ENCODE measurements around the gene ADGRG3. TPM values are rescaled to one million over a fixed set of nuclear protein-coding genes. Genes with fewer than 3 reads are reported as not detected.

Gene ADGRG3
- total and polyA plus RNA-seq, 9 of the 15 experiments (the other 6 are each of a cell fraction or from before 2014, with no cell fraction given) = 0.09 to 0.52 (median 0.14) TPM; not detected in 3

GRCh38 chr16:57720142-57720575 is 52.1 kb downstream of the ADGRG3 start (continued):
- TF ChIP-seq RNF219 (CRISPR knock-in tag; IDR thresholded peaks at IDR 0.05) (no peak), CHAMP1 (IDR thresholded peaks at IDR 0.05) (no peak), ATF2 (CRISPR knock-in tag; IDR thresholded peaks at IDR 0.05) (no peak), JUNB (CRISPR knock-in tag; conservative IDR thresholded peaks at IDR 0.05) (no peak), CREB1 (IDR thresholded peaks at IDR 0.05) (no peak), CREB1 (CRISPR knock-in tag; IDR thresholded peaks at IDR 0.05) (no peak), RBM17 (IDR thresholded peaks at IDR 0.05; ENCODE audit: borderline replicate concordance, low read depth, low read length) (no peak), SNAPC5 (CRISPR knock-in tag; IDR thresholded peaks at IDR 0.05) (no peak), ZNF232 (CRISPR knock-in tag; IDR thresholded peaks at IDR 0.05) (no peak), ZZZ3 (IDR thresholded peaks at IDR 0.05) (no peak), SMARCA4 (IDR thresholded peaks at IDR 0.05) (no peak), CEBPG (CRISPR knock-in tag; IDR thresholded peaks at IDR 0.05) (no peak), CEBPG (tag; conservative IDR thresholded peaks at IDR 0.05 in 1 of 2, IDR thresholded peaks at IDR 0.05 in 1 of 2) (no peak), MYC (IDR thresholded peaks at IDR 0.05; ENCODE audit: low read depth, low read length) (peak; percentile 49; the same call in 1 of the 2 replicates), MYC (CRISPR knock-in tag; IDR thresholded peaks at IDR 0.05; ENCODE audit: borderline replicate concordance, low read depth) (no peak), MXI1 (IDR thresholded peaks at IDR 0.05; ENCODE audit: low read depth, low read length) (no peak), ZNF316 (IDR thresholded peaks at IDR 0.05) (no peak)
